H9 (cell line): ENCODE measurements around the gene LRP1. TPM values are rescaled to one million over a fixed set of nuclear protein-coding genes. Genes with fewer than 3 reads are reported as not detected.

Experiments used
- DNase-seq: peaks from one replicate; pipeline ENCODE4 v3.0.0-alpha.2; 2017
- H2AFZ ChIP-seq: one replicate; pipeline ENCODE4 v1.6.1; 2013; ENCODE audit warnings: mild to moderate bottlenecking, low read length, control low read depth, moderate library complexity
- H2AK5ac ChIP-seq: 2 replicates; pipeline ENCODE4 v1.6.1; 2013; ENCODE audit warnings: low read length, control low read depth, mixed read lengths; ENCODE audit not compliant: insufficient read length
- H2BK120ac ChIP-seq: one replicate; pipeline ENCODE4 v1.6.1; 2013; ENCODE audit warnings: low read depth, mild to moderate bottlenecking, low read length, control low read depth, inconsistent platforms; ENCODE audit not compliant: poor library complexity, severe bottlenecking
- H2BK12ac ChIP-seq: 2 replicates; pipeline ENCODE4 v1.6.1; 2013; ENCODE audit warnings: low read length, control low read depth, mixed read lengths, low read depth; ENCODE audit not compliant: insufficient read length
- H2BK15ac ChIP-seq: 2 replicates; pipeline ENCODE4 v1.6.1; 2013; ENCODE audit warnings: low read depth, low read length, control low read depth
- H2BK20ac ChIP-seq: one replicate; pipeline ENCODE4 v1.6.1; 2013; ENCODE audit warnings: low read depth, mild to moderate bottlenecking, low read length, control low read depth, inconsistent platforms; ENCODE audit not compliant: poor library complexity, severe bottlenecking
- H2BK5ac ChIP-seq: 2 replicates; pipeline ENCODE4 v1.6.1; 2013; ENCODE audit warnings: low read length, control low read depth, mixed read lengths; ENCODE audit not compliant: insufficient read length
- H3K14ac ChIP-seq: 2 replicates; pipeline ENCODE4 v1.6.1; 2013; ENCODE audit warnings: low read length, control low read depth; ENCODE audit not compliant: insufficient read depth
- H3K18ac ChIP-seq: 2 replicates; pipeline ENCODE4 v1.6.1; 2013; ENCODE audit warnings: low read depth, mild to moderate bottlenecking, mixed read lengths, low read length, control low read depth; ENCODE audit not compliant: insufficient read length
- H3K23ac ChIP-seq: 2 replicates; pipeline ENCODE4 v1.6.1; 2013; ENCODE audit warnings: low read length, control low read depth, mixed read lengths, low read depth; ENCODE audit not compliant: insufficient read length
- H3K23me2 ChIP-seq: 2 replicates; pipeline ENCODE4 v1.6.1; 2013; ENCODE audit warnings: low read depth, mild to moderate bottlenecking, mixed read lengths, low read length, control low read depth; ENCODE audit not compliant: insufficient read length, poor library complexity, severe bottlenecking
- H3K27ac ChIP-seq: 2 replicates; pipeline ENCODE4 v1.5.1; 2013; ENCODE audit warnings: low read length, control low read depth, mixed read lengths, low read depth; ENCODE audit not compliant: insufficient read length
- H3K27me3 ChIP-seq: 2 replicates; pipeline ENCODE4 v1.6.1; 2013; ENCODE audit warnings: low read length, control low read depth, inconsistent platforms; ENCODE audit not compliant: insufficient read depth
- H3K4ac ChIP-seq: 2 replicates; pipeline ENCODE4 v1.6.1; 2013; ENCODE audit warnings: low read depth, mild to moderate bottlenecking, control low read depth, inconsistent platforms, low read length, moderate library complexity
- H3K4me1 ChIP-seq: 2 replicates; pipeline ENCODE4 v1.6.1; 2013; ENCODE audit warnings: low read length, control low read depth, inconsistent platforms; ENCODE audit not compliant: insufficient read depth
- H3K4me2 ChIP-seq: 2 replicates; pipeline ENCODE4 v1.6.1; 2013; ENCODE audit warnings: low read length, control low read depth, mixed read lengths; ENCODE audit not compliant: insufficient read length, insufficient read depth
- H3K56ac ChIP-seq: 2 replicates; pipeline ENCODE4 v1.6.1; 2013; ENCODE audit warnings: low read depth, mild to moderate bottlenecking, mixed read lengths, low read length, control low read depth; ENCODE audit not compliant: insufficient read length
- H3K79me1 ChIP-seq: 2 replicates; pipeline ENCODE4 v1.6.1; 2013; ENCODE audit warnings: low read depth, mild to moderate bottlenecking, moderate library complexity, low read length, control low read depth, inconsistent platforms; ENCODE audit not compliant: insufficient read depth, poor library complexity, severe bottlenecking
- H3K79me2 ChIP-seq: 2 replicates; pipeline ENCODE4 v1.6.1; 2013; ENCODE audit warnings: low read length, control low read depth, inconsistent platforms; ENCODE audit not compliant: insufficient read depth
- H3K9ac ChIP-seq: 2 replicates; pipeline ENCODE4 v1.6.1; 2013; ENCODE audit warnings: low read length, control low read depth, mixed read lengths; ENCODE audit not compliant: insufficient read length; ENCODE audit errors: extremely low read depth
- H3K9me3 ChIP-seq: one replicate; pipeline ENCODE4 v1.6.1; 2013; ENCODE audit warnings: low read depth, low read length, inconsistent platforms; ENCODE audit not compliant: control insufficient read depth
- H3T11ph ChIP-seq: one replicate; pipeline ENCODE4 v1.6.1; 2013; ENCODE audit warnings: mild to moderate bottlenecking, low read length, control low read depth, inconsistent platforms
- H4K20me1 ChIP-seq: one replicate; pipeline ENCODE4 v1.6.1; 2013; ENCODE audit not compliant: control insufficient read depth, insufficient read length, insufficient read depth
- H4K5ac ChIP-seq: 2 replicates; pipeline ENCODE4 v1.6.1; 2013; ENCODE audit warnings: low read depth, mild to moderate bottlenecking, mixed read lengths, low read length, control low read depth; ENCODE audit not compliant: insufficient read length
- H4K8ac ChIP-seq: replicated peaks from 2 replicates; pipeline ENCODE4 v1.6.1; 2013; ENCODE audit warnings: low read length, control low read depth, mixed read lengths, low read depth; ENCODE audit not compliant: insufficient read length
- H4K91ac ChIP-seq: 2 replicates; pipeline ENCODE4 v1.6.1; 2013; ENCODE audit warnings: low read depth, mild to moderate bottlenecking, moderate library complexity, mixed read lengths, low read length, control low read depth; ENCODE audit not compliant: insufficient read length
- H3K27ac Mint-ChIP-seq, 3 experiments: 2 replicates in 2 of 3; 3 replicates in 1 of 3; pipeline ENCODE4 v1.8.0; 2020 to 2021; ENCODE audit warnings: mixed read lengths in 3 of 3, mild to moderate bottlenecking in 1 of 3, moderate library complexity in 1 of 3
- H3K27me3 Mint-ChIP-seq: 2 replicates; pipeline ENCODE4 v1.8.0; 2021; ENCODE audit warnings: low read depth, mild to moderate bottlenecking, moderate library complexity, mixed read lengths
- H3K36me3 Mint-ChIP-seq, 3 experiments: 2 replicates in 2 of 3; 3 replicates in 1 of 3; pipeline ENCODE4 v1.8.0; 2020 to 2021; ENCODE audit warnings: low read depth in 3 of 3, mixed read lengths in 3 of 3; ENCODE audit not compliant: insufficient read depth in 1 of 3
- H3K4me1 Mint-ChIP-seq, 2 experiments: 2 replicates each; pipeline ENCODE4 v1.8.0; 2020; ENCODE audit warnings: mixed read lengths in 2 of 2
- H3K4me3 Mint-ChIP-seq, 2 experiments: 2 replicates in 1 of 2; 3 replicates in 1 of 2; pipeline ENCODE4 v1.8.0; 2020 to 2021; ENCODE audit warnings: mild to moderate bottlenecking in 2 of 2, mixed read lengths in 2 of 2, moderate library complexity in 1 of 2
- H3K9me3 Mint-ChIP-seq, 2 experiments: 2 replicates in 1 of 2; 3 replicates in 1 of 2; pipeline ENCODE4 v1.8.0; 2020; ENCODE audit warnings: mild to moderate bottlenecking in 2 of 2, mixed read lengths in 2 of 2, moderate library complexity in 1 of 2
- CTCF ChIP-seq: fragments of 200-600 bp; sonication (generic); conservative IDR thresholded peaks from 3 replicates; pipeline ENCODE4 v1.8.0; 2021; ENCODE audit warnings: antibody characterized with exemption, mild to moderate bottlenecking
- WGBS: extraction: QIAGEN DNeasy Blood & Tissue Kit; methylation state at CpG from one replicate; pipeline ENCODE4 v1.1.7; 2013; ENCODE audit warnings: missing lambda C conversion rate, low lambda C conversion rate, mixed read lengths; ENCODE audit not compliant: insufficient read length; ENCODE audit errors: extremely low coverage; 5-methylcytosine and 5-hydroxymethylcytosine counted together
- total RNA-seq: library from RNA; stranded (reverse); gene quantifications from 2 replicates; pipeline ENCODE4 v1.2.1, GENCODE V29; 2021

The LRP1 gene
- total RNA-seq, 1 experiment from 2014 or later, result 115 TPM

- Histone ChIP-seq H3K4me2 (no peak overlapping the region), H3T11ph (no peak overlapping the region), H3K23me2 (no peaks in the 10 kb centered on the region), H3K9me3 (no peaks in the 10 kb centered on the region), H3K79me1 (no peaks in the 10 kb centered on the region), H3K56ac (no peak overlapping the region), H4K20me1 (no peaks in the 10 kb centered on the region), H3K4me1 (no peaks in the 10 kb centered on the region), H4K5ac (no peak overlapping the region), H2BK5ac (no peak overlapping the region), H2BK15ac (no peak overlapping the region), H2AK5ac (no peak overlapping the region), H3K14ac (no peak overlapping the region), H3K23ac (no peak overlapping the region), H2AFZ (no peak overlapping the region), H4K8ac (no peak overlapping the region), H4K91ac (no peak overlapping the region), H3K18ac (no peak overlapping the region), H2BK20ac (no peak overlapping the region), H3K79me2 (no peaks in the 10 kb centered on the region), H2BK120ac (no peak overlapping the region), H3K4ac (no peak overlapping the region), H3K27me3 (no peaks in the 10 kb centered on the region), H3K27ac (no peak overlapping the region), H2BK12ac (no peak overlapping the region), H3K9ac (no peak overlapping the region)
- no peak overlapping the region; a peak in 1 of 5 replicates for H3K4me3 Mint-ChIP-seq
- H3K9me3 Mint-ChIP-seq, result no peaks in the 10 kb centered on the region
- TF ChIP-seq CTCF, result peak; percentile 84
- H3K27me3 Mint-ChIP-seq, result no peaks in the 10 kb centered on the region
- DNase-seq, result peak; percentile 92
- peaks cover 4 to 5% of the 10 kb centered on the region in 2 experiments for H3K4me1 Mint-ChIP-seq
- peak overlapping the region; percentile 28 to 98 (median 95); a peak in 5 of 7 replicates for H3K27ac Mint-ChIP-seq
- peaks cover 51 to 93% (median 90%) of the 10 kb centered on the region in 3 experiments; a peak in 6 of 7 replicates for H3K36me3 Mint-ChIP-seq
- WGBS, result no CpG with 5 or more reads among the region's 13 CpGs
Measured at GRCh38 chr12:57182918-57183575, 54.8 kb downstream of the LRP1 start.
